ENCODE data around the gene MTA1. TPM values are rescaled to one million over a fixed set of nuclear protein-coding genes. Genes with fewer than 3 reads are reported as not detected.

Gene MTA1
- total and polyA plus RNA-seq, 4 experiments from 2014 or later = 1.5 to 123 (median 64.2) TPM

DNA sequence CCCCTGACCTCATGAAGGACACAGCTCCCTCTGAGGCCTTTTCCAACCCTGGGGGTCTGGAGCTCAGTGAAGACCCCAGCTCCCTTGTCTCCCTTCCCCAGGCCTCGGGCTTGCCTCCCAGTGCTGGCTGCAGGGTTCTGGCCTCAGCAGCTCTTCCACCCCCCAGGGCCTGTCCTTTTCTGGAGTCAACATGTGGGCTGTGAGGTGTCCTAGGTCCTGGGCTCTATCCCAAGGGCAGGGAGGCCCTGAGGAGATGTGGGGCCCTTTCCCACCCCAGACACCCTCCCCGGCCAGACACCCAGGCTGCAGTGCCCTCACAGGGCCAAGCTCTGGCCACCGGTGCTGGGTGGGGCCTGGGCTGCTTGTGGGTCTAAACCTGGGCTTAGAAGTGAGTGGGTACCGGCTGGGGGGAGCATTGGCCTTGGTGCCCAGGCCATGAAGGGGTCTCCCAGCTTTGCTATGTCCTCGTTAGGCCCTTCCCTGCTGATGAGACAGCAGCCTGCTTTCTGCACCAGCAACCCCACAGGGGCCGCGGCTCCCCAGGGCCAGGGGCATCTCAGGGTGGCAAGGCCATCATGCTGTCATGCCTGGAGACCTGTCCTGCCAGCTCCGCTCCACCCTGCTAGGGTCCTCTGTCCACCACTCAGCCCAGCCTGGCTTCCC, 52.3 kb downstream of the MTA1 start:
- H3K27me3 ChIP-seq (ENCODE audit: insufficient read depth, low read length) = no peaks in the 10 kb centered on the region
- Mint-ChIP-seq H3K4me3 (no peak overlapping the region), H3K36me3 (peaks cover 0 to 3% of the 10 kb centered on the region in 2 donors), H3K27ac (peak overlapping the region in 2 of 7 donors; percentile 48 to 65), H3K27me3 (no peaks in the 10 kb centered on the region), H3K9me3 (peaks cover 0 to 2% (median 0%) of the 10 kb centered on the region in 8 donors), H3K4me1 (peaks cover 2 to 16% (median 7%) of the 10 kb centered on the region in 4 donors)
- H3K4me3 ChIP-seq (ENCODE audit: low read length in 2 of 2) = no peak overlapping the region
- ChIA-PET POLR2A (ENCODE audit: partially characterized antibody) (interaction anchor here (0.9 to 6.3 kb wide), 4 partner anchors 9 to 376 kb away, joined by 3 to 47 read pairs (median 4); partner anchors contain the start of gene TEDC1), CTCF (ENCODE audit: partially characterized antibody) (interaction anchor here (0.5 to 1.2 kb wide), 4 partner anchors 18 to 101 kb away, joined by 3 to 4 read pairs (median 4); no protein-coding TSS in a partner anchor)
- H3K9me3 ChIP-seq (ENCODE audit: control insufficient read depth in 1 of 2, low read length in 2 of 2) = no peaks in the 10 kb centered on the region
- intact Hi-C loops (cut with micrococcal nuclease) = no loop called here
- DNase-seq = no peak
- no peak overlapping the region for H3K27ac ChIP-seq (ENCODE audit: low read depth, low read length)
- H3K4me1 ChIP-seq (ENCODE audit: insufficient read depth, low read length) = peaks cover 32% of the 10 kb centered on the region
- no peaks in the 10 kb centered on the region for H3K36me3 ChIP-seq (ENCODE audit: insufficient read depth, low read length)

DNA sequence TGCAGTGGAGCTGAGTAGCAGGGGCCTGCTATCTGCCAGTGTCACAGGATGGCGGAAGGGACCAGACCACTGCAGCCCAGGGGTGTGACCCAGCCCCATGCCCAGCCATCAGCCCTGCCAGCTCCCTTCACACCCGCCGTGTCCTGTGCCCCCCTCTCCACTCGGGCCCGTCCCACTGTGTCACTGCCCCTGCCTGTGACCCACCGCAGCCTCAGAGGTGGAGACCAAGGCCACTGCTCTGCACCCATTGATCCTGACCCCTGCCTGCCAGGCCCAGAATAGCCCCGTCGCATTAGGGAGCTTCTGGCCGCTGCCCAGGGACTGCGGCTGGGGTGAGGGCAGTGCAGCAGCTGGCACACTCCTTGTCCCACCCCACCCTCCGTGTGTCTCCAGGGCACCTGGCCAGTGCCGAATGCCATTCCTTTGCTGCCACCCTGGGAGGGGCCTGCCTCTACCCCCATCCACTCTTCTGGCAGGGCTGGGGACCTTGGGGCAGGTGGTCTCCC, 52.9 kb downstream of the MTA1 start:
- peaks cover 38% of the 10 kb centered on the region for H3K4me1 ChIP-seq (ENCODE audit: insufficient read depth, low read length)
- no peaks in the 10 kb centered on the region for H3K27me3 Mint-ChIP-seq
- POLR2A ChIA-PET (ENCODE audit: partially characterized antibody) = interaction anchor here (0.9 to 6.3 kb wide), 5 partner anchors 9 to 377 kb away, joined by 3 to 47 read pairs (median 5); partner anchors contain the start of gene TEDC1
- intact Hi-C loops (cut with micrococcal nuclease) = no loop called here
- H3K36me3 ChIP-seq (ENCODE audit: insufficient read depth, low read length) = no peaks in the 10 kb centered on the region
- H3K27ac ChIP-seq (ENCODE audit: low read depth, low read length) = no peak overlapping the region
- H3K36me3 Mint-ChIP-seq = peaks cover 0 to 3% of the 10 kb centered on the region in 2 donors
- H3K27ac Mint-ChIP-seq = peak overlapping the region in 3 of 7 donors; percentile 22 to 65 (median 53)
- H3K27me3 ChIP-seq (ENCODE audit: insufficient read depth, low read length) = no peaks in the 10 kb centered on the region
- peaks cover 7 to 22% (median 12%) of the 10 kb centered on the region in 4 donors for H3K4me1 Mint-ChIP-seq
- CTCF ChIA-PET (ENCODE audit: partially characterized antibody) = interaction anchor here (0.5 to 1.2 kb wide), 3 partner anchors 50 to 102 kb away, joined by 3 to 4 read pairs (median 3); no protein-coding TSS in a partner anchor
- peaks cover 0 to 2% (median 0%) of the 10 kb centered on the region in 8 donors for H3K9me3 Mint-ChIP-seq
- DNase-seq = no peak
- H3K4me3 Mint-ChIP-seq = no peak overlapping the region
- H3K9me3 ChIP-seq (ENCODE audit: control insufficient read depth in 1 of 2, low read length in 2 of 2) = no peaks in the 10 kb centered on the region
- no peak overlapping the region for H3K4me3 ChIP-seq (ENCODE audit: low read length in 2 of 2)

DNA sequence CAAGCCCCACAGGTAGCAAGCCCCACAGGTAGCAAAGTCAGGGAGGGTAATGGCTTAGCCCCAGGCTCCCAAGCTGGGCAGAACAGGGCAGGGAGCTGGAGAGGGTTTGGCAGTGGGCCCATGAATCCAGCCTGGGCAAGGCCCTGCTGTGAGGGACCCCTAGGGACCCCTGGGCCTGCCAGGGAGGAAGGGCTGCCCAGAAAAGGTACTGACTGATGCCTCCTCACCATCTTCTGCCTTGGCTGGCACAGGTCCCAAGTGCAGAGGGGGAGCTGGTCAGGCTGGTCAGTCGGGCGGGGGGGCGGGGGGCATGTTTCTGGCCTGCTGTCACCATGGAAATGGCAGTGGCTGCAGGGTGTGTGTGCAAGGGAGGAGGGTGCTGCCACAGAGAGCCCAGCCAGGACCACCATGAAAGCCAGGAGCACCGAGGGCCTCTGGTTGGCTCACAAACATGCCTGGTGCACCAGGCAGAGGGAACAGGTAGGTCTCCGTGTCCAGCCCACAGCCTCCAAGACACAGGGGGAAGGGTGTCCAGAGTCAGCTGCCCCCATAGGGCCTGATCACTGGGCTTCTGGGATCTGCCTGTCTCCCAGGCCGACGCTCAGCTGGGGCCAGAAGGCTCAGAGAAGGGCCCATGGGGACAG, 53.5 kb downstream of the MTA1 start:
- Mint-ChIP-seq H3K27me3 (no peaks in the 10 kb centered on the region), H3K36me3 (peaks cover 0 to 2% of the 10 kb centered on the region in 2 donors), H3K4me1 (peaks cover 7 to 24% (median 12%) of the 10 kb centered on the region in 4 donors), H3K9me3 (peaks cover 0 to 2% (median 0%) of the 10 kb centered on the region in 8 donors), H3K4me3 (peak overlapping the region in 7 of 8 donors; percentile 54 to 86 (median 76)), H3K27ac (peak overlapping the region in 4 of 7 donors; percentile 15 to 68 (median 56))
- Histone ChIP-seq H3K27me3 (ENCODE audit: insufficient read depth, low read length) (no peaks in the 10 kb centered on the region), H3K27ac (ENCODE audit: low read depth, low read length) (peak overlapping the region; percentile 66), H3K36me3 (ENCODE audit: insufficient read depth, low read length) (no peaks in the 10 kb centered on the region), H3K4me1 (ENCODE audit: insufficient read depth, low read length) (peaks cover 38% of the 10 kb centered on the region), H3K9me3 (ENCODE audit: control insufficient read depth in 1 of 2, low read length in 2 of 2) (no peaks in the 10 kb centered on the region), H3K4me3 (ENCODE audit: low read length in 2 of 2) (peak overlapping the region in 1 of 2 donors; percentile 61)
- intact Hi-C loops (cut with micrococcal nuclease) = no loop called here
- ChIA-PET CTCF (ENCODE audit: partially characterized antibody) (interaction anchor here (1.0 kb wide), 1 partner anchor 17 kb away, joined by 3 read pairs; no protein-coding TSS in a partner anchor), POLR2A (ENCODE audit: partially characterized antibody) (interaction anchor here (0.7 to 6.3 kb wide), 6 partner anchors 10 to 69 kb away, joined by 3 to 47 read pairs (median 5); partner anchors contain the start of genes CRIP1 and TEDC1)
- DNase-seq = no peak

DNA sequence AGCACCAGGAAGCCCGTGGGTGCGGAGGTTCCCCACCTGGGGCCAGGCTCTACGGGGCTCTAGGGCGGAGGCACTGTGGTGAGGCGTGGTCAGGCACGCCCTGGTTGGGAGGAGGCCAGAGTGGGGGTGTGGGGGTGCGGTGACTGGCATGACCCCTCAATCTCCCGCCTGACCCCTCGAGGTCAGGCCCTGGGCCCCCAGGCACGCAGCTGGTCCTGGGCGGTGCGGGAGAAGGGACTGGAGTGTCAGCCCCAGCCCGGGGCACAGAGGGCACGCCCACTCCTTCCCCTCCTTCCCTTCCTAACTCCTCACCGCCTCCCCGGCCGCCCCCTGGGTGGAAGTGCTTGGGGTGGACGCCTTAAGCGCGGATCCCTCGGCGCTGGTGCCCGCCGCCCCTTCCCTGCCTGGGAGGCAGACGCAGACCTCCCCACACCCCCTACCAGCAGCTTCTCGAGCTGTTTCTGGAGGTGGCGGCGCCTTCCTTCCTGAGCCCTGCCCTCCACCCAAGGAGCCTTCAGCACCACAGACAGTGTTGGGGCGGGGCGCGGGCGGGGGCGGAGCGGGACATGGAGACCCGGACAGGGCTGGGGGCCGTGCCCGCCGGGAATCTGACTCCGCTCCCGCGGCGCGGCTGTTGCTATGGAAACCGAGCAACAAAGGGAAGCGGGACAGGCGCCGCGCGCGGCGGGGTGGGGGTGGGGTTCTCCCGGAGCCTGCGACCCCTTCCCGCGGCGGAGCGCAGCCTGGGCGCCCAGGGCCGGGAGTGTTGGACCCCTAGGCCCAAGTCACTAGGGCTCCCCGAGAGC, 54.3 kb downstream of the MTA1 start:
- ChIA-PET POLR2A (ENCODE audit: partially characterized antibody) (interaction anchor here (0.7 to 6.3 kb wide), 6 partner anchors 9 to 70 kb away, joined by 3 to 47 read pairs (median 5); partner anchors contain the start of genes CRIP1 and TEDC1), CTCF (ENCODE audit: partially characterized antibody) (interaction anchor here (1.0 kb wide), 1 partner anchor 16 kb away, joined by 3 read pairs; no protein-coding TSS in a partner anchor)
- no peaks in the 10 kb centered on the region for H3K9me3 ChIP-seq (ENCODE audit: control insufficient read depth in 1 of 2, low read length in 2 of 2)
- peaks cover 38% of the 10 kb centered on the region for H3K4me1 ChIP-seq (ENCODE audit: insufficient read depth, low read length)
- Mint-ChIP-seq H3K9me3 (peaks cover 0 to 2% (median 0%) of the 10 kb centered on the region in 8 donors), H3K27me3 (no peaks in the 10 kb centered on the region), H3K4me1 (peaks cover 7 to 24% (median 12%) of the 10 kb centered on the region in 4 donors), H3K4me3 (peak overlapping the region; percentile 69 to 86 (median 76)), H3K27ac (peak overlapping the region; percentile 41 to 86 (median 62)), H3K36me3 (peaks cover 0 to 2% of the 10 kb centered on the region in 2 donors)
- no peaks in the 10 kb centered on the region for H3K36me3 ChIP-seq (ENCODE audit: insufficient read depth, low read length)
- no peaks in the 10 kb centered on the region for H3K27me3 ChIP-seq (ENCODE audit: insufficient read depth, low read length)
- intact Hi-C loops (cut with micrococcal nuclease) = loop anchor here (2.0 kb wide), 1 partner anchor 17 kb away; the partner anchor contains the start of gene TEDC1
- peak overlapping the region; percentile 66 for H3K27ac ChIP-seq (ENCODE audit: low read depth, low read length)
- DNase-seq = peak; percentile 68 to 92 (median 71)
- peak overlapping the region; percentile 36 to 61 for H3K4me3 ChIP-seq (ENCODE audit: low read length in 2 of 2)

DNA sequence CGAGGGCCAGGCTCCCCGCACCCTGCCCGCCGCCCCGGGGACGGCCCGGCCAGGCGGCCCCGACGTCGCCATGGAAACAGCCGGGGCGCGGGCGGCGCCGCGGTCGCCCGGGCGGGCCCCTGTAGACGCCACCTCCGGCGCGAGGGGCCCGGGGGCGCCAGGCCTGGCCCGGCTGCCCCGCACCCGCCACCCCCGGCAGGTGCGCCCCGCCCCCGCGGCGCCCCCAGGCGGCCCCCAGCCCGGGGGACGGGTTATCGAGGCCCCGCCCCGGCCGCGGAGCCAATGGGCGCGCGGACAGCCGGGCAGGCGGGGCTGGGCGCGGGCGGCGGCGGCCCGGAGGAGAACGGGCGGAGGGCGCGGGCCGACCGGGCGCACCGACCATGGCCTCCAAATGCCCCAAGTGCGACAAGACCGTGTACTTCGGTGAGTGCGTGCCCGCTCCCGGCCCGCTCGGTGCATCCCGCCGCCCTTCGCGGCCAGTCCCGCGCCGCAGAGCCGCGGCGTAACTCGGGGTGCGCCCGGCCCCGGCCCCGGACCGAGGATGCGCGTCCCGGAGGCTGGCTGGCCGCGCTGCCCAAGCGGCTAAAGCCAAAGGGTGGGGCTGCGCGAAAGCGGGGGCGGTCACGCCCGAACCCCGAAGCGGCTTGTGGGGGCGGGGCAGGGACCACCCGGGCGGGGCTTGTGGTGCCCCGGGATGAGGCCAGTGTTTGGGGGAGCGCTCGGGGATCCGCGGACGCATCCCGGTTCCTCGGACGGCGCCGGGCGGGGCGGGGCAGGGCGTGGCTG, 55.0 kb downstream of the MTA1 start, which contains the start of gene CRIP2:
Gene CRIP2 (plus strand): TSS at position 339 of the 786 bp plus-strand sequence. CDS start 42 bp downstream, at position 381.
- H3K4me3 ChIP-seq (ENCODE audit: low read length in 2 of 2) = peak within 1 kb of the TSS; percentile 36 to 61
- Mint-ChIP-seq H3K4me1 (peaks cover 8 to 30% (median 15%) of the 10 kb centered on the region in 4 donors), H3K36me3 (peaks cover 0 to 2% of the 10 kb centered on the region in 2 donors), H3K9me3 (peaks cover 0 to 3% (median 0%) of the 10 kb centered on the region in 8 donors), H3K27me3 (no peaks in the 10 kb centered on the region), H3K27ac (peak within 1 kb of the TSS; percentile 41 to 87 (median 66)), H3K4me3 (peak within 1 kb of the TSS; percentile 69 to 86 (median 76))
- peaks cover 42% of the 10 kb centered on the region for H3K4me1 ChIP-seq (ENCODE audit: insufficient read depth, low read length)
- H3K27me3 ChIP-seq (ENCODE audit: insufficient read depth, low read length) = no peaks in the 10 kb centered on the region
- peak within 1 kb of the TSS; percentile 66 for H3K27ac ChIP-seq (ENCODE audit: low read depth, low read length)
- no peaks in the 10 kb centered on the region for H3K36me3 ChIP-seq (ENCODE audit: insufficient read depth, low read length)
- CTCF ChIA-PET (ENCODE audit: partially characterized antibody) = interaction anchor here (1.0 kb wide), 1 partner anchor 15 kb away, joined by 3 read pairs; no protein-coding TSS in a partner anchor
- intact Hi-C loops (cut with micrococcal nuclease) = loop anchor here (2.0 kb wide), 1 partner anchor 16 kb away; the partner anchor contains the start of gene TEDC1
- peak in 4 of 5 donors; percentile 49 to 63 (median 55) for DNase-seq
- POLR2A ChIA-PET (ENCODE audit: partially characterized antibody) = interaction anchor here (1.0 to 8.3 kb wide), 5 partner anchors 12 to 71 kb away, joined by 3 to 346 read pairs (median 6); partner anchors contain the start of genes CRIP1 and TEDC1
- no peaks in the 10 kb centered on the region for H3K9me3 ChIP-seq (ENCODE audit: control insufficient read depth in 1 of 2, low read length in 2 of 2)
